Right forelimb (tissue), 1 donor: ENCODE results near the gene WFDC9.
"Not testable (repeated sequence)": the region's sequence is repeated elsewhere in the genome, so short reads cannot be mapped to it uniquely, and the experiment has no call there.

Experiments used
- DNase-seq: peaks from one replicate; pipeline ENCODE4 v3.0.0-alpha.2; 2018

The WFDC9 gene

GRCh38 chr20:45631184-45631583 lies at the start of gene WFDC9:
TSS of gene WFDC9 (minus strand) at chr20:45631284. CDS start at chr20:45610181, 21,103 bp downstream.
- DNase-seq, result no peak

- DNase-seq, result no peak
Observed at GRCh38 chr20:45679650-45680049, 48.6 kb upstream of the WFDC9 start.

- no peak for DNase-seq
Observed at GRCh38 chr20:45672765-45673164, 41.7 kb upstream of the WFDC9 start.

GRCh38 chr20:45670139-45670538 lies 39.1 kb upstream of the WFDC9 start, which contains the start of gene WFDC11:
TSS of gene WFDC11 (minus strand) at chr20:45670239. CDS start at chr20:45650600, 19,639 bp downstream.
- DNase-seq, result no peak

GRCh38 chr20:45657038-45657437 lies 26.0 kb upstream of the WFDC9 start:
- not testable (repeated sequence) for DNase-seq

GRCh38 chr20:45651726-45652125 lies 20.6 kb upstream of the WFDC9 start:
- not testable (repeated sequence) for DNase-seq

- DNase-seq, result no peak
Observed at GRCh38 chr20:45649312-45649863, 18.3 kb upstream of the WFDC9 start.

GRCh38 chr20:45647441-45648050 lies 16.5 kb upstream of the WFDC9 start:
- DNase-seq, result no peak

GRCh38 chr20:45646875-45647274 lies 15.8 kb upstream of the WFDC9 start:
- DNase-seq, result no peak

GRCh38 chr20:45645869-45646268 lies 14.8 kb upstream of the WFDC9 start:
- DNase-seq, result not testable (repeated sequence)

GRCh38 chr20:45641076-45641475 lies 10.0 kb upstream of the WFDC9 start:
- DNase-seq, result not testable (repeated sequence)

- no peak for DNase-seq
Observed at GRCh38 chr20:45639687-45640086, 8.6 kb upstream of the WFDC9 start.

GRCh38 chr20:45636513-45636912 lies 5.4 kb upstream of the WFDC9 start:
- DNase-seq, result no peak

- DNase-seq, result no peak
Observed at GRCh38 chr20:45630371-45630770, 713 bp downstream of the WFDC9 start.

- DNase-seq, result no peak
Observed at GRCh38 chr20:45629496-45630100, 1.5 kb downstream of the WFDC9 start, which contains the start of gene WFDC10A. TSS of gene WFDC10A (plus strand) at chr20:45629739. CDS start at chr20:45629814, 75 bp downstream.

GRCh38 chr20:45626540-45626939 lies 4.5 kb downstream of the WFDC9 start:
- DNase-seq, result no peak

GRCh38 chr20:45621593-45621992 lies 9.5 kb downstream of the WFDC9 start:
- no peak for DNase-seq

GRCh38 chr20:45617591-45617990 lies 13.5 kb downstream of the WFDC9 start:
- no peak for DNase-seq

- no peak for DNase-seq
Observed at GRCh38 chr20:45612314-45612713, 18.8 kb downstream of the WFDC9 start.

- no peak for DNase-seq
Observed at GRCh38 chr20:45611054-45611453, 20.0 kb downstream of the WFDC9 start.

GRCh38 chr20:45607810-45608209 lies 23.3 kb downstream of the WFDC9 start:
- DNase-seq, result no peak

- DNase-seq, result no peak
Observed at GRCh38 chr20:45595235-45595634, 35.8 kb downstream of the WFDC9 start.

- DNase-seq, result no peak
Observed at GRCh38 chr20:45593498-45593897, 37.6 kb downstream of the WFDC9 start.

- no peak for DNase-seq
Observed at GRCh38 chr20:45592574-45593189, 38.4 kb downstream of the WFDC9 start.
